Activated CD4-positive, alpha-beta T cell treated with anti-CD3 and anti-CD28 coated beads, Interleukin-2, Interleukin-6, amounts not matched to agents 100 ng/mL and 50 ng/mL, durations not matched to agents 16 hours and 8 hours (primary cell): Measurements from ENCODE around the gene PIEZO1.

Experiments
- DNase-seq: peaks from one replicate; pipeline ENCODE4 v3.0.0-alpha.2; 2020

The PIEZO1 gene

GRCh38 chr16:88763502-88764053 lies 21.4 kb downstream of the PIEZO1 start:
- no peak for DNase-seq

DNA sequence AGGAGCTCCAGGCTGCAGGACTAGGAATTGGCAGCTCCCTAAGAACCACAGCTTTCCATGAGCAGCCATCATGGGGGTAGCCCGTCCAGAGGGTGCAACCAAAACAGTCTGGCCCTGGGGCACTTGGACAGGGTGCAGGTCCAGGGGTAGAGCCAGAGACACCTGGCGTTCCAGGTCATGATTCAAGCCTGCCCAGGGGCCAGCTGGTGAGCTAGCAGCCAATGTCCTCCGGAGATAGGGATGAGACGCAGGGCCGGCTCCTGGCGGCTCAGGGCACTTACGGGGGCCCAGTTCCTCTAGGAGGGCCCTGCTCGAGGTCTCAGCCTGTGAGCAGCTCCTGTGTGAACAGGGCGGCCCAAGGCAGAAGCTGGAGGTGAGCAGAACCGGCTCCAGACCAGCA lies 22.1 kb downstream of the PIEZO1 start:
- no peak for DNase-seq

- no peak for DNase-seq
Measured at GRCh38 chr16:88762258-88762870, 22.7 kb downstream of the PIEZO1 start.

DNA sequence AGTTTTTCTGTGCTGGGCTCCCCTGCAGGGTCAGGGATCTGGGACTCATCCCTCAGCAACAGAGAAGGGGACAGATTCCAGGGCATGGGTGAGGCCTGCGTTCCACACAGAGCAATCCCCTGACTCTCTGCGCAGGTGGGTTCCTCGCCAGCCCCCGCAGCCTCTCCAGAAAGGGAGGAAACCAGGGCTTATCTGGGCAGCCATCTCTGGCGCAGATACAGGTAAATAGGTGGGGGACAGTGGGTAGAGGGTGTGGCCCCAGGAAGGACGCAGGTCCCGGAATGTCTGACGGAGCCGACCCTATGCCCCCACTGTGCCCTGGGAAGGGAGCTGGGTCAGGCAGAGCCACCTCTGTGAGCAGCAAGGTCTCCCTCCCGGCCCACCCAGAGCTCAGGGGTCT lies 23.2 kb downstream of the PIEZO1 start:
- no peak for DNase-seq

GRCh38 chr16:88761143-88761534 lies 23.9 kb downstream of the PIEZO1 start:
- DNase-seq, result no peak

DNA sequence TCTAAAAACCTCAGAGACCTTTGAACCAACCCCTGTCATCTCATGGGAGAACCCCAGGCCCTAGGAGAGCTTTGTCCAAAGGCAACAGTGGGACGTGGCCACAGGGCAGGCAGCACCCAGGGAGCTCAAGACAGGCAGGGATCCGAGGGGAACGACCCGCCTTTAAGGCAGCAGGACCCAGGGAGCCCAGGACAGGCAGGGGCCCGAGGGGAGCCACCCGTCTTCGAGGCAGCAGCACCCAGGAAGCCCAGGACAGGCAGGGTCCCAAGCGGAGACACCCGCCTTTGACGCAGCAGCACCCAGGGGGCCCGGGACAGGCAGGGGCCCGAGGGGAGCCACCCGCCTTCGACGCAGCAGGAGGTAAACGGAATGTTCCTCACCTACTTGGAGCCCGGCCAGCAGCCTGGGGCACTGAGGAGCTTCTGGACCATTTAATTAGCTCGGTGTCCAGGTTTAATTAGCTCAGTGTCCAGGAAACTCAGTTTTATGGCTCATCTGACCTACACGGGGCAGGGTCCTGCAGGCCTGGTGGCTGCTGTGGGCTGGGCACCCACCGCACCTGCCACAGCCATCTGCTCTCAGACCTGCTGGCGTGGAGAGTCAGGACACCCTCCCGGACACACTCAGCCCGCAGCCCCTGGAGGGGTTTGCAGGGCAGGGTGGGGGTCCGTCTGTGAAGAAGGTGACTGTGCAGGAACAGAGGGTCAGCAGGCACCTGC lies 24.4 kb downstream of the PIEZO1 start:
- no peak for DNase-seq

GRCh38 chr16:88759976-88760350 lies 25.1 kb downstream of the PIEZO1 start:
- DNase-seq, result no peak

- DNase-seq, result peak; percentile 53
Measured at GRCh38 chr16:88759245-88759975, 25.6 kb downstream of the PIEZO1 start.

GRCh38 chr16:88758944-88759244 lies 26.1 kb downstream of the PIEZO1 start:
- no peak for DNase-seq

DNA sequence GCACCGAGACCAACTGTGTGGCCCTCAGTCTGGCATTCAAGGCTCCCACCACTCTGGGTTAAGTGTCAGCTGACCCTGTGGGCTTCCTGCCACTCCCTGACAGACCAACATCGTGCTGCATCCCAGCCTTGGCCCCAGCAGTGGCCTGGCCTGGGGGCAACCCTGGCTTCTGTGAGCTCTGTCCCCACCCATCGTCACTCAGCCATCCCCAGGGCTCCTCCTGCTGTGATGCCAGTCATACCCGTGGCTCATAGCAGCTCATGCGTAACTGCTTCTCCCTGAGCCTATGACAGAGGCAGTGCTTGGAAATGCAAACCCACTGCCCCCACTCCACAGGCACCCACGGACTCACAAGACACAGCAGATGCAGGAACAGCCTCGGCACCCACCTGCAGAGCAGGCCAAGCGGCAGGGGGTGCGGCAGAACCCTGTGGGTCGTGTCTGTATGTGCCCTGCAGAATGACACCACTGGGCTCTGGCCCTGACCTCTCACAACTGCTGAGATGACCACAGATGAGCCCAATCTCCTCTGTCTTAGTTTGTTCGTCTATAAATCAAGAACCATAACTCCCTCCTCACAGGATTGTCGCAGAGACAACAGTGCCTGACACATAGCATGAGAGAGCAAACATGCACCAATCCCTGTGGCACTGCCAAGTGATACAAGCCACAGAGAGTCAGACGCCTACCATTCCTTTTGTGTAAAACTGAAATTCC lies 26.6 kb downstream of the PIEZO1 start:
- DNase-seq, result no peak

- no peak for DNase-seq
Measured at GRCh38 chr16:88755745-88756443, 29.1 kb downstream of the PIEZO1 start.

- DNase-seq, result peak; percentile 33
Measured at GRCh38 chr16:88754912-88755744, 29.9 kb downstream of the PIEZO1 start.

DNA sequence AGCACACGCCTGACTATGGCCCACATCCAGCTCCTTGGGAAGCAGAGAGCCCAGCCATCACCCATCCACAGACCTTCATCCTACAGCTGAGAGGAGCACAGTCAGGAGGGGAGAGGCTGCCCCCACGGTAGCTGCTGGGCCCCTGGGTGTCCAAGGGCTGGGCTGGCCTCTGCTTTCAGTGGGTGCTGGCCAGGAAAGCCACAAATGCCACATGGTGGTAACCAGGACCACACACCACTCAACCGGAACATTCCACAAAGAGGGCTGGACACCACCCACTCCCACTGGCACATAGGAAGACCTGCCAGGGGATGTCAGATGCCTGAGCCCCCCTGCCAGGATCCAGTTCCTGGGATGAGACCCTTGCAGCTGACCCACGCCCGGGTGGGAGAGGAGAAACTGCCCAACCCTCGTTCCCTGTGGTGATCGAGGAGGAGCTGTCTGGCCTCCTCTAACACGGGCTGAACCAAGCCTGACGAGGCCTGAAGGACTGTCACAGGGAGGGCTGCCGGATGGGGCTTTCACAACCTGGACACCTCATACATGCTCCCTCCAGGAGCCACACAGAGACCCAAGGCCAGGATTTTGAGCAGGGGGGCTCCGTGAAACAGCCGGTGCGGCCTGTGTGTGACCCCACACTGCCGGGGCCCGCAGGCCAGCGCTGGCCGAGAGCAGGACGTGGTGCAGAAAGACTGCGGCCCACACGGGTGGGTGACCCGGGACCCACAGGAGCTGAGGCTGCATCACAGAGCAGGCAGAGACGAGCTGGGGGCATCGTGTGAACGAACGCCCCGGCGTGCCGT lies 30.7 kb downstream of the PIEZO1 start:
- no peak for DNase-seq

DNA sequence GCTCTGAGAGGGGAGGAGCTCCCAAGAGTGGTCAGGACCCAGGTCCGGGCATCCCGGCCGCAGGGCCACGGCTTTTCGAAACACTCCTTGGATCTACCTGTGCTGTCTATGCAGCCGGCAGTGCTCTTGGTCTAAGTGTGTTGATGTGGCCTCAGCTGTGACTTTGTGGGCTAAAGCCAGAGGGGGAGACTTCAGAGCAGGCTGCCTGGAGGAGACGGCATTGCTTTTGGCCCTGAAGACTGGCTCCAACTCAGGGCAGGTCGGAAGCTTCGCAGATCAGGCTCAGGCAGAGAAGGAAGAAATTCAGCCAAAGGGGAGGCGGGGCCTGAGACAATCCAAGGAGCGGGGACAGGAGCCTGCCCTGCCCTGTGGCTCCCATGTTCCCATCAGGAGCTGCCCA lies 31.4 kb downstream of the PIEZO1 start:
- no peak for DNase-seq

GRCh38 chr16:88753191-88753590 lies 31.8 kb downstream of the PIEZO1 start:
- DNase-seq, result no peak

- DNase-seq, result no peak
Measured at GRCh38 chr16:88752386-88753002, 32.5 kb downstream of the PIEZO1 start.

DNA sequence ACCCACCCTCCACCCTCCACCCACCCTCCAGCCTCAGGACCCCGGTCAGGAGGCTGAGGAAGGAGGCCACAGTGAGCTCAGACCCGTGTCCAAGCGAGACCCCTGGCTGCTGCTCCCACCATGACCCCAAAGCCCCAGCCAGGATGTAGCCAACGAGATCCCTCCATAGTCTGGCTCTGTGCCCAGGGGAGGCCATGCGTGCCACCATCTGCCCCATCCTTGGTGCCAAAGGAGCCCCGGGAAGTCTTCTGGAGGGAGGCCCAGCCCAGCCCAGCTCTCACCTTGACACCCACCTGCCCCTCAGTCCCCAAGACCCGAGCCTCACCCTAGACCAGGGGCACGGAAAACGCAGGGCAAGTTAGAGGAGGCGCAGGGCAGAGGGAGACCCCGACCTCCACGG lies 34.2 kb downstream of the PIEZO1 start:
- DNase-seq, result no peak

- no peak for DNase-seq
Measured at GRCh38 chr16:88749358-88749757, 35.7 kb downstream of the PIEZO1 start.

- DNase-seq, result no peak
Measured at GRCh38 chr16:88748364-88748763, 36.7 kb downstream of the PIEZO1 start.

DNA sequence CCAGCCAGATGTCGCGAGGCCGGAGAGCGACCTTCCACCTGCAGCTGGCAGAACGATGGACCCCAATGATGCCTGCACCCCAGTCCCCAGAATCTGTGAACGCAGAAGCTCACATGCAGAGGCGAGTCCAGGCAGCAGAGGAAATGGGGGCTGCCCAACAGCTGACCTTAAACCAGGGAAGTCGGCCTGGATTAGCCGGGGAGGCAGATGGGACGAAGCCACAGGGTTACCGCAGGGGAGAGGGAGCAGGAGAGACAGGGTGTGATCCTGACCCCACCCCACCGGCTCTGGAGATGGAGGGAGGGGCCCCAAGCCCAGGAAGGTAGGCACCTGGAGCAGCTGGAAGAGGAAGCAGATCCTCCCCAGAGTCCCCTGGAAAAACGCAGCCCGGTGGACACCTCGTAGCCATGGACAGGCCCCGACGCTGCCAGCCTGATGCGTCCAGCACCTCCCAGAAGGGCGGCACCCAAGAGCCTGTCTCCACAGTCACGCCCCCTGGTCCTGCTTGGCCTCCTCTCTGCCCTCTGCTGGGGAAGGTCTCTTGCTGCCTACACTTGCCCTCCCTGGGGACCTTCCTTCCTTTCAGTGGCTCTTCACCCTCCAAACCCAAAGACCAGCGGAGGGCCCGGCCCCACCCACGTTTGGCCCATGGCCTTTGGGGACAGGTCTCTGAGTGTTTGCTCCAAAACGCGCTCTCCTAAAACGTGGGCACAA lies 37.3 kb downstream of the PIEZO1 start:
- peak; percentile 64 for DNase-seq
